Activated CD4-positive, alpha-beta T cell treated with anti-CD3 and anti-CD28 coated beads for 1 hour (primary cell): ENCODE data around the gene KIF26B.
"Not testable (repeated sequence)": the region's sequence is repeated elsewhere in the genome, so short reads cannot be mapped to it uniquely, and the experiment has no call there.

ENCODE experiments used
- DNase-seq: peaks from one replicate; pipeline ENCODE4 v3.0.0-alpha.2; 2020

Gene KIF26B

DNA sequence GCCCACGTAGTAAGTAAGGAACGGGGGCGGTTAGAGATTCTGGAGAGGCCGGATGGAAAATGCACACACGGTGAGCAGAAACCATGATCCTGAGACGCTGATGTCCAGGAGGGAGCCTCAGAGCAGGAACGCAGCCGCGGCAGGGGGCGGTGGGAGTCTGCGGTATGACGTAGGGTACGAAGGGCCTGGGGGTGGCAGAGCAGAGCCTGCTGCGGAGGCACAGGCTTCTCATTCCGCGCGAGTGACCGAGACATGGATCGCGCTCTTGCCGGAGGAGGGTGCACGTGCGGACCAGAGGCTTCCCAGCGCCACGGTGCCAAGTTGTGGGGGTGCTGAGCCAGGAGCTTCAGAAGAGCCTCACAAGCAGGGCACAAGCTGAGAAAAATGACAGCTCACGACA, 176.2 kb downstream of the KIF26B start:
- no peak for DNase-seq

DNA sequence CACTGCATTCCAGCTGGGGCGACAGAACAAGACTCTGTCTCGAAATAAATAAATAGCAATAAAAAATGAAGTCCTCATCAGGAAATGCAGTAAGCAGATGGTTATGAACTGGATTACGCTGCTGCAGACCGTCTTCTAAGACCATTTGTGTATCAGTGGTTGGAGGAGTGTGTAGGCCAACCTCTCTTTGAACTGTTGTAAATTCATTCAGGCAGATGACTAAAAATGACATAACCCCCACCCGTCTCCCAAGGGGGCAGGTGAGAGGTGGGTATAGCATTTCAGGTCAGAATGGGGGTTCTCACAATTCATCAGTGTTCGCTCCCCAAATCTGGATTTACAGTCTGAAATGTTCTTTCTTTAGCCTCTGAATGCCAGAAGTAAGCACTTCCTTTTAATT, 177.3 kb downstream of the KIF26B start:
- no peak for DNase-seq

DNA sequence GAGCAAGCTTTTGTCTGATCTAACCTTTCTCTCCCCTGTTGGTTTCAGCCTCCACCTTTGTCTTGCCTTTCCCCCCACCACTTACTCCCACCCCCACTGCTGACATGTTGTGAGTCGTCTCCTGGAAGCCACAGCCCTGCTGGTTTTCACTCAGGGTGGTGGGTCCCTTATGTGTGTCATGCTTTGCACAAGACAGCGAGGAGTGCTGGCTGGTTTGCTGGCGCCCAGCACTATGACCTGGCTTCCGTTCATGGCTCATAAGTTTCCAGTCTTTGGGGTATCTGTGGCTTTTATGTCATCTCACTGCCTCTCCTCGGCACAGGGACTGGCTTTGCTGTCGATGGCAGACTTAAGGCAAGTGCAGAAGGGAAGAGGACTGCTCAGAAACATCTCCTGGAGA, 177.7 kb downstream of the KIF26B start:
- no peak for DNase-seq

DNA sequence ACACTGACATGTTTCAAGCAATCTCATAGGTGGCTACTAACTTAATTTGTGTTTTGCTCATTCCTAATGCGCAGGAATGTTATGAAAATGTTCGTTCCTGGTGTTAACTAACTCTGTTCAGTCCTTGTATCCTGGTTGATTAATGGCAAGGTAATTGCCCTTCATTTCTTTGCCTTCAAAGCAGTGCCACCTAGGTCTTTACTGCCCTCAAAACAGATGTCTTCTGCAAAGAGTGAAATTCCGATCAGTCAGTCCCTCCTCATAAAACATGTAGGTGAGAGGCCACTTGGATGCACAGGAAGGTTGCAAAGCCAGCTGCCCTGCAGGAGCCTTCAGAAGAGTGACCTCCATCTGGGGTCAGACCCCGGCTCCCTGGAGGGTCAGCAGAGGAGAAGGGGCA, 179.4 kb downstream of the KIF26B start:
- DNase-seq: no peak

DNA sequence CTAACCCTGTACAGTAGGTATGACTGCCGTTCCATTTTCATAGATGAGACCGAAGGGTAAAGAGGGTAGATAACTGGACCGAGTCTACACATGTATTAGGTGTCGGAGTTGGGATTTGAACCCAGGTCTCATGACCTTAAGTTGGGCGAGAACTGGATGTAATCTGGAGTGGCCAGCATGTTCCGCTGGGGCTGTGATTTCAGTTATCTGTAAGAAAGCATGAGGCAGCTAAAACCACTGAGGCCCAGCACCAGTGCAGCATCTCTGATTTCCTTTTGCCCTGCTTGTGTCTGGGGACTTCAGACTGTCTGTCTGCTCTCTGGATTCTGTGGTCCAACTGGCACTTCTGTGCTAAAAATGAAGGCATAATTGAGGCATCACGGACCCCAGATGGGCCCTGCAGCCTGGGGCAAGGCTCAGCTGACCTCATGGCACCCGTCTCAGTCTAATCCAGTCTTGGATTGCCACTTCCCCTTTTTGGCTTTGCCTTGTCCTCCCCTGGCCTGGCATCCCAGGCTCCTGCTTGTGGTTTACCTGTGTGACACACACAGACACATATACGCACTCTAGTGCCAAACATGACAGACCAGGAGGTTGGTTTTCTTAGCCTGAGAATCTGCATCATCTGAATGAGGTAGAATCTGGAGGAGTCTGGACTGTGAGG, 180.2 kb downstream of the KIF26B start:
- no peak for DNase-seq

DNA sequence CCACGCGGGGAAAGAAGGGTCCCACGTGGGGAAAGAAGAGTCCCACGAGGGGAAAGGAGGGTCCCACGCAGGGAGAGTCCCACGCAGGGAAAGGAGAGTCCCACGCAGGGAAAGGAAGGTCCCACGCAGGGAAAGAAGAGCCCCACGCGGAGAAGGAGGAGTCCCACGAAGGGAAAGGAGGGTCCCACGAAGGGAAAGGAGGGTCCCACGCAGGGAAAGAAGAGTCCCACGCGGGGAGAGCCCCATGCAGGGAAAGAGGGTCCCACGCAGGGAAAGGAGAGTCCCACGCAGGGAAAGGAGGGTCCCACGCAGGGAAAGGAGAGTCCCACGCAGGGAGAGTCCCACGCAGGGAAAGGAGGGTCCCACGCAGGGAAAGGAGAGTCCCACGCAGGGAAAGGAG, 180.9 kb downstream of the KIF26B start:
- not testable (repeated sequence) for DNase-seq

DNA sequence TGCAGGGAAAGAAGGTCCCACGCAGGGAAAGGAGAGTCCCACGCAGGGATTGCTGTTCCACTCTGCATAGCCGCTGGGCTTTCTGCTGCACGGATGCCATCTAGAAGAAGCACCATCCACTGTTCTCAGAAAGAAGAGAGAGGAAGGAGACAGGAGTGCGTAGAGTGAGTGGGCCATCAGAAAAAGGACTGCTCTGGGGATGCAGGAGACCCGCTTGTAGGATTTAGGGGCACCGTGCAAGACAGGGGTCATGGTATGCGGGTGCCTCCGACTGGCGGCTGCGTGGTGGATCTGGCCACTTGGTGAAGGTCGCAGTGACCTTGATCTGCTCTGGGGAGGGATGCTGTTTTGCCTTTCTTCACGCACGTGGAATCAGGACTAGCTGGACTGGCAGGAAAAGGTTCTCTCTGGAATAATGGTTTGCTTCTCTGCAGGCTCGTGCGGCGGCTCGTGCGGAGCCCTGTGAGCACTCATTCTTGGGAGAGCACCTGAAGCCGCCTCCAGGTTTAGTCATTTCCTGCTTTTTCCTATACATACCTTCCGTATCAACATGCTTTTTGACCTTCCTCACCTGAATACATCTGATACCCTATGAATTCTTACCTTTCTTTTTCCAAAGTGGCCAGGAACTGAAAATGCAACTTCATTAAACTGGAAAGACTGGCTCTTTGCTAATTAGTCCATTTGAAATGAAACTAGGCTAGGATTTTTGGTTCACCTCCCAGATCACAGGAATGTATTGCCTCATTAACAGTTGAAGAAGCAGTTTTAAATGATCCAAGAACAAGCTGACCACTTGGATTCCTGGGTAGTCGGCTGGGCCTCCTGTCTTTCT, 181.6 kb downstream of the KIF26B start:
- no peak for DNase-seq

DNA sequence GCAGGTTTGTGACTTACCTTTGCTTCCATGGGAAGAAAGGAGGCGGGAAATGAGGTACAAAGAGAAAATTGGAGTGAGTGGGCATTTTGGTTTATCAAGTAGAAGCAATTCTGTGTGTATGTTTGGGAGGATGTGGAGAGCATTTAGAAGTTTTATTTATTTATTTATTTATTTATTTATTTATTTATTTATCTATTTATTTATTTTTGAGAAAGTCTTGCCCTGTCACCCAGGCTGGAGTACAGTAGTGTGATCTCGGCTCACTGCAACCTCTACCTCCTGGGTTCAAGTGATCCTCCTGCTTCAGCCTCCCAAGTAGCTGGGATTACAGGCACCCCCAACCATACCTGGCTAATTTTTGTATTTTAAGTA, 182.2 kb downstream of the KIF26B start:
- not testable (repeated sequence) for DNase-seq

DNA sequence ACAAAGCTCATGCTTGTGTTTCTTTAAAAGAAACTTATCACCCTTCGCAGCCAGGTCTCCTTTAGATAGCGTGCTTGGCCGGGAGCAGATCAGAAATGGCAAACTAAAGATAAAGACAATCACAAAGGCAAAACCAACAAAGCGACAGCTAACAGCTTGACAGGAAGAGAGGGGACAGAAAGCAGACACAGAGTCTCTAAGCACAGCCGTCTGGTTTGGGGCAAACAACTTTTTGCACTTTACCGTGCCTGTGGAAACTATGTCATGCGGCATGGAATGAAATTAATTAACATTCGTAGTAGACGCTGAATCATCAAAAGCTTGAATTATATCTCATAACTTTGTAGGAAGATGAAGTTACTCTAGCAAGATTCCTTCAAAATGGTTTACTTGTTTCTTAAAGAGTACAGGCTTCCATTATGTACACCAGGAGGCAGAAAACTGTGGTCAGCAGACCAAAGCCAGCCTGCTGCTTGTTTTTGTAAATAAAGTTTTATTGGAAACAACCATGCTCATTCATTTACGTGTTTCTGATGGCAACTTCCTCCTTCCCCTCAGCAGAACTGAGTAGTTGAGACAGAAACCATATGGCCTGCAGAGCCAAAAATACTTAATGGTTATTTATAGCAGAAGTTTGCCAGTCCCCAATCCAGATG, 183.2 kb downstream of the KIF26B start:
- DNase-seq: no peak

DNA sequence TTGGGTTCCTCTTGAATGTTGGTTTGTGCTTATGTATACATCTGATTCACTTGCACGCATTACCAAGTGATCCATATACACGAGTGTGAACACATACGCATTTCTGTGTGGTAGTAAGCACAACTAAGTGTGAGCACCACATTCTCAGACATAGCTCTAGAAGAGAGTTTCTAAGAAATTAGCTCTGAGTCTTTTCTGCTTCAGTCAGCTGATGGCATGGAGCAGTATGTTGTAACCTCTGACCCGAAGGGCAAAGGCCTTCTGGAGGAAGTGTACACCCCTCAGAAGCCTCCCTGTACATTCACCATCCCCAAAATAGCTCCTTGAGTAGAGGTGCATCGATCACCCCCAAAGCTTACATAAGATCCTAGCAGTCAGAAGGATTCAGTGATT, 183.7 kb downstream of the KIF26B start:
- DNase-seq: no peak

DNA sequence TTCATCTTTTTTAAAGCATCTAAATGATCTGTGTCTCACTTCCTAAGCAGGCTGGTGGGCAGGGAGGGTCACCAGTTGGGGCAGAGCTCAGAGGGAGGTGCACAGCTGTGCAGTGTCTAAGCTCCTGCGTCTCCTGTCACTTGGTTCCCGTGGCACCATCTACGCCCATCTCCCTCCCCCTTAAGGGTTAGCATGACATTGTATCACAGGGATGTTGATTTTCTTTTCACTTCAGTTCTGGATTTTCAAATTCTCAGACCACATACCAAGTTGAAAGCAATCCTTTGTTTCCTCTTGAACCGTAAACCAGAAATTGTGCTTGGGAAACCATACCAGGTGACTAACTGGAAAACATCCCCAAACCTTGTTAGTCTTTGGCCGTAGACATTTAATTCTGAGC, 187.0 kb downstream of the KIF26B start:
- DNase-seq: no peak

DNA sequence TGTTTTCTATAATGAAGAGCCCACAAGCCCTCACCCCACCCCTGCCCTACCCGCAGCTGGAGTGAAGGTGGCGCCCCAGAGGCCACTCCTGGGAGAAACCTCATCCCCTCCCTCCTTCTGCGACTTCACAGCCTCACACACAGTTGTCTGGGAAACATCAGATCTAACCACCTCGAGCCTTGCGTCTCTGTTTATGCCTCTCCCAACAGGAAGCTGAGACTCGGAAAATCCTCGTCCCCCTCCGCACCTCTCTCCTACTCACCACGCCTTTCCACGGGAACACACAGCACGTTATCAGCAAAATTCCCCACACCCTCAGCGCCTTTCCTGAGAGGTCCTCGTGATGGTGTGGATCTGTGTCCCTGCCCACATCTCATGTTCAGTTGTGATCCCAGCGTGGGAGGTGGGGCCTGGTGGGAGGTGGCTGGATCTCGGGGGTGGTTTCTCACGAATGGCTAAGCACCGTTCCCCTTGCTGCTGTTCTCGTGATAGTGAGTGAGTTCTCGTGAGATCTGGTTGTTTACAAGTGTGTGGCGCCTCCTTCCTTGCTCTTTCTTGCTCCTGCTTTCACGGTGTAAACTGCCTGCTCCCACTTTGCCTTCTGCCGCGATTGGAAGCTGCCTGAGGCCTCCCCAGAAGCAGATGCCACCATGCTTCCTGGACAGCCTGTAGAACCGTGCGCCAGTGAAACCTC, 190.6 kb downstream of the KIF26B start:
- DNase-seq: no peak

DNA sequence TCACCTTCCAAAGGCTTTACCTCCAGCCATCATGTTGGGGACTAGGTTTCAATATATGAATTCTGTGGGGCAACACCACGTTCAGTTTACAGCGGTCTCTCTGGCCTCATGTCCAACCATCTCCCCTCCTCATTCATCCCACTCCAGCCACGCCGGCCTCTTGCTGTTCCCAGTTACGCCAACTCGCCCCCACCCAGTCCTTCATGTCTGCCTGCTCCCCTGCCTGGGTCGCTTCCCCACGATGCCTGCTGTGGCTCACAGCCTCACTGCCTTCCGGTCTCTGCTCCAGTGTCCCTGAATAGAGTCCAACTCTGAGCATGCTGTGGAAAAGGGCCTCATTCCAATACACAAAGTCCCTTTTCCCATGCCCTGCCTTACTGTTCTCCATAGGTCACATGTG, 193.8 kb downstream of the KIF26B start:
- no peak for DNase-seq

DNA sequence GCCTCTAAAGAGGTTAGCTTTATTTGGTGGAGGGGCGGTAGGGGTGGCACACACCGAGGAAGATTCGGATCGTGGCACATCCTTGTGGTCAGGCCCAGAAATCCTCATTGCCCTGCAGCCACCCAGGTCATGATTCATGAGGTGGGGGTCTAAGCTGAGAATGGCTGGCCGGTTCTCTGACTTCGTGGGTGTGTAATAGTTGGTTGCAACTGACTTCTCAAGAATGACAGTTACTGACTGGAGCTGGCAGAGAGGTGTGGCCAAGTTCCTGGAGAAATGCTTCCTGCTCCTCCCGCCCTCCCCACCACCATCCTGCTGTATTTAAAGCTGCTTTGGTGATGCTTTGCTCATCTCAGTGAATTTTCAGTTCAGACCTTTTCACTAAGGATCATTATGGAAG, 198.6 kb downstream of the KIF26B start:
- DNase-seq: no peak

DNA sequence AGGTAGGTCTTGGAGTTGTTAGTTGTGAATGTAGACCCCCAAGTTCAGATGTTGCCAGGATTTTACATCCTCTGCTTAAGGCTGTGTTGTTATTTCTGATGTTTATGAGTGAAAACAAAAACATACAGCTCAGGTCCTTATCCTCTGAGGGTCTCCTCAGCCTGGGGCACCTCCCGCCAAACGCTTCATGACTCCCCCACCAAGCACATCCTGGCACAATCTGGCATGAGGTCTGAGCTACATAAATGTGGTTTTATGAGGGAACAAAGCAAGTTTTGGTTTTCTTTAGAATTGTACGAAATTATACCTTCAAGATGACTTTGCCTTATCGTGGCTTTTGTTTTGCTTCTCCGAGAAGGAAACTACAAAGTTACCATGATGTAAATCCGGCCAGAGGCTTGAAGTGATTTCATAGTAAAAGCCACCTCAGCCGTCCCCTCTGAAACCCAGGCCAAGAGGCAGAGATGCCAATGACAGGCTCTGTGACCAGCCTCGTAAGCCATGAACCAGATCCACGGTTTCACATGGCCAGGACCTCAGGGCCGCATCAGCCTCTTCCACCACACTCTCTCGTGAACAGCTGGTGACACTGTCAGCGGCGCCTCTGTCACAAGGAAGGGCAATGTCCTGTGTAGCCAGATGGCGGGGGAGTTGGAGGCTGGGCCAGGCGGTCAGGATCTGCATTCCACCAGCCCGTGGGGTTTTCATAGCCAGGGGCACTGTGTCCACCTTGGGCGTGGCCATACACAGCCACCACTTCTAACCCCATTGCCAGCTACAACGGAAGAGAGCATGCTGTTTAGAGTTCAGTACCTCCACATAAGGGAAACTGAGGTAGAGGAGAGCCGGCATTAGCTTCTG, 199.4 kb downstream of the KIF26B start:
- no peak for DNase-seq

DNA sequence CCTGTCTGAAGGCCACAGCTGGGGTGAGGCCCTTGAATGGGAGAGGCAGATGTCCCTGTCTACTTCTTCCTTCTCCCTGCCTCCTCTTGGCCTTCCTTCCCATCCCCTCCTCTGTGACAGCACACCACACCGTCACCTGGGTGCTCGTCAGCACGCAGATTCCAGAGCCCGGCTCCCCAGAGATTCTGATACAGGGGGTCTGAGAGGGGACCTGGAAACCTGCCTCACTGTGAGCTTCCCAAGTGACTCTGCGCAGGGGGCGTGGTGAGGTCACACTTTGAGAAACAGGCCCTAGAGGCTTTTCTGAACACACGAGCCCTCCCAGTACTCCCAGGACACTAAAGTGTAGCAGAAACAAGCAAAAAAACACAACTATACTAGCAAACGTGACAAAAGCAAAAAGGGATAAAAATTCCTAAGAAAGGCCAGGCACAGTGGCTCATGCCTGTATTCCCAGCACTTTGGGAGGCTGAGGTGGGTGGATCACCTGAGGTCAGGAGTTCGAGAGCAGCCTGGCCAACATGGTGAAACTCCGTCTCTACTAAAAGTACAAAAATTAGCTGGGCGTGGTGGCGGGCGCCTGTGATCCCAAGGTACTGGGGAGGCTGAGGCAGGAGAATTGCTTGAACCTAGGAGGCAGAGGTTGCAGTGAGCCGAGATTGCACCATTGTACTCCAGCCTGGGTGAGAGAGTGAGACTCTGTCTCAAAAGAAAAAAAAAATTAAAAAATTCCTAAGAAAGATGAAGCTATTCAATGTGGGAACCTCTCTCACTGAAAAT, 201.3 kb downstream of the KIF26B start:
- DNase-seq: not testable (repeated sequence)

DNA sequence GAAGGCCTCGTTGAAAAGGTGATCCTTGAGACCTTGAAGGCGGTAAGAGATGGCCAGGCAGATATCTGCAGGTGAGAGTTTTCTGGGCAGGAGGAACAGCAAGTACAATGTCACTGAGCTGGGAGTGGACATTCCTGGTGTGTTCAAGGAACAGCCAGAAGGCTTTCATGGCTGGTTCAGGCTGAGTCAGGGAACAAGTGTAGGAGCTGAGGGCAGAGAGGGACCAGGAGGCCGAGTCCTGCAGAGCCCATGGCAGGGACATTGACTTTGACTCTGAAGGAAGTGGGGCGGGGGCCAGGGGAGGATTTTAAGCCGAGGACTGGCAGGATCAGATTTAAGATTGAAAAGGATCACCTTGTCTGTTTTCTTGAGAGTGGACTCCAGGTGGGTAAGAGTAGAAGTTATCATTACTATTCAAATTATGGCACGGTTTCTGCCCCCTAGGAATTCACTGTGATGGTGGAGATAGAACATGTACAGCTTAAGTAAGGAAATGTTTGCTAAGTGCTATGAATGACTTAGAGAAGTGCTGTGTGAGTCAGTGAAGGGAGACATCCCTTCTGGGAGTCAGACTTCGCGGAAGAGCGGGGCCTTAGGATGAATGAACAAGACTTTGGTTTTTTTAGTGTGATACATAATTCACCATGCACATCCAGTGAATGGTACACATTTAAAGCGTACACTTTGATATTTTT, 202.3 kb downstream of the KIF26B start:
- DNase-seq: no peak

DNA sequence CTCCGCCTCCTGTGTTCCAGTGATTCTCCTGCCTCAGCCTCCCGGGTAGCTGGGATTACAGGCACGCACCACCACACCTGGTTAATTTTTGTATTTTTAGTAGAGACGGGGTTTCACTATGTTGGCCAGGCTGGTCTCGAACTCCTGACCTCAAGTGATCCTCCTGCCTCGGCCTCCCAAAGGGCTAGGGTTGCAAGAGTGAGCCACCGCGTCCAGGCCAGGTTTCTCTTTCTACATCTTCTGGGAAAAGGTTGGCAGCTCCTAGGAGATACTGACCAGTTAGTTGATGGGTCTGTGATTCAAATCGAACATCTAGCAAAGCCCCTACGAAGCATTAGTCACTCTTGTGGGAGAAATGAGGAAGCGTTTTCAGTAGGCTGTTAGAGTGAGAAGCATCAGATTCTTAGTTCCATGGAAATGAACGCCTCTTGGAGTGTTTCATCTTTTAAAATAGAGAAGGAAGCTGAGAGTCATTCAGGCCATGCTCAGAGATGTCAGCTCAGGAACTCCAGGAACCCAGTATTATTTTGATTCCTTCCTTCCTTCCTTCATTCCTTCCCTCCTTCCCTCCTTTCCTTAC, 204.4 kb downstream of the KIF26B start:
- DNase-seq: not testable (repeated sequence)

DNA sequence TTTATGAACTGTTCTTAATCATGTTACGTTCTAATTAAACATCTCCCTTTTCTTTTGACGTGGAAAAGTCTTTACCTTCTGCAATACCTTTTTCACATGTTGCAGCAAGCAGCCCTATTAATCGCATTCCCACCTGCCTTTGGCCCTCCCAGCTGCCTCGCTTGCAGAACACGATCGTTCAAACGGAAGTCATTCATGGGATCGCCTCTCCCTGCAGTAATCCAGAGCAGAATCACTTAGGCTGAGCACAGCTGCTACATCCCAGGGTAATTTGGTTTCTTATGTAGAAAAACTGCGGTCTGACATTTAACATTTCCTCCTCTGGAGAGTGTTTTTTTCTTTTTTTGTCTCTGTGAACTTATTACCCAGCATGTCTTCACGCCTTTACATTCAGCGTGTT, 206.3 kb downstream of the KIF26B start:
- DNase-seq: no peak

DNA sequence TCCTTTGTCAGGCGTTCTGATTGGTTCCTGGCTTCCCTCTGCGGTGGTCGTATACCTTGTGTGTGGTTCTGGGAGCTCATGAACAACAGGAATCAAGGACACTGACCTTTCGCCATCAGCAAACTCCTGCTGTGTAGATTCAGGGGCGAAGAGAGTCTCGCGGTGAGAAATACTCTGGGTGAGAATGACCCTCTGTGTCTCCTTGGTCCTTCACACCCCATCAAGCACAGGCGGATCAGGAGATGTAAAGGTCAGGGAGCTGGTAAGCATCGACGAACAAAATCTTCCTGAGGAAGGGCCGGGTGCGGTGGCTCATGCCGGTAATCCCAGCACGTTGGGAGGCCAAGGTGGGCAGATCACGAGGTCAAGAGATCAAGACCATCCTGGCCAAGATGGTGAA, 207.2 kb downstream of the KIF26B start:
- no peak for DNase-seq
